Stimulated activated CD8-positive, alpha-beta memory T cell treated with anti-CD3 and anti-CD28 coated beads, Interleukin-7, amount 100 ng/mL, for 24 hours (primary cell): ENCODE results near the gene GET4.

ENCODE experiments used
- DNase-seq: peaks from one replicate; pipeline ENCODE4 v3.0.0-alpha.2; 2020; ENCODE audit warnings: low read depth

Gene GET4

DNA sequence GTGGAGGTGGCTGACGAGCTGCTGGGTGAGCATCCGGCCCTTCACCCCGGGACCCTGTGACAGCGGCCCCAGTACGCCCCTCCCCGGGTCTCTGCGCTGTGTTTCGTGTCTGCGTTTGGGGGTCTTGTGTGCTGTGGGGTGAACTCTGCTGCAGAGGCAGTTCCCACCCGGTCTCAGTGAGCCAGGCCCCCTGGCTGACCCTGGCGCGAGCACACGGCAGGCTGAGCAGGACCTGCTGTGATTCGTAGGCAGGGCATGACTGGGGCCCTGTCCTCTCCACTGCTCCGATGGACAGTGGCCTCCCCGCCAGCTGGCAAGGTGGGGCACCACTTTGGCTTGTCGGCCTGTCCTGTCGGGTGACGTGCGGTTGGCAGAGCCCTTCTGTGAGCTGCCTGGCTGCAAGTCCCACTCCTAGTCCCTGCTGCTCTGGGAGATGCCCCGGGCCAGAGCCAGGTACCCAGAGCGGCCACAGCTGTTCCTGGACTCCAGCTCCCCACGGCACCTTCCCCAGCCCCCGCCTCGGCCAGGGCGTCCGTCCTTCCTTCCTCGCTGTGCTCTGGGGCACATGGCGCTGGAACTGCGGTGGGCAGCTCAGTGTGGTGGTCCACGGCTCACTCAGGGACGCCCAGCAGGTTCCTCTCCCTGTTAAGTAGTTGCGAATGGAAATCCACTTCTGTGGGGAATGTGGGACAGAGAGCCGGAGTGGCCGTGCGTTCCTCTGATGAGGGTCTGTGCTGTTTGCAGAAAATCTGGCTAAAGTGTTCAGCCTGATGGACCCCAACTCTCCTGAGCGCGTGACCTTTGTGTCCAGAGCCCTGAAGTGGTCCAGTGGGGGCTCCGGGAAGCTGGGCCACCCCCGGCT lies 10.5 kb downstream of the GET4 start:
- DNase-seq: no peak

DNA sequence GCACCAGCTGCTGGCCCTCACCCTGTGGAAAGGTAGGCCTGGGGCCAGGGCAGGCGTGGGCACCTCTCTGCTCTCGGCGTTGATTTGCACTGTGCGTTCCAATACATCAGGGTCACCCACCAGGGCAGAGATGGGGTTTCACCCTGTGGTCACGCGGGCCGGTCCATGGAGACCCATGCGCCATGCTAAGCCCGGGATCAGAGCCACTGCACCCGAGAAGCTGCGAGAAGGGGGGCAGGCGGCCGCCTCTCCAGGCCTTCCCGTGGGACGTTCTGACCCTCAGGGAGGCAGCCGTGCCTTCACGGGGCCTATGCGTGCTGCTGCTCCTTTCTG lies 11.1 kb downstream of the GET4 start:
- no peak for DNase-seq

DNA sequence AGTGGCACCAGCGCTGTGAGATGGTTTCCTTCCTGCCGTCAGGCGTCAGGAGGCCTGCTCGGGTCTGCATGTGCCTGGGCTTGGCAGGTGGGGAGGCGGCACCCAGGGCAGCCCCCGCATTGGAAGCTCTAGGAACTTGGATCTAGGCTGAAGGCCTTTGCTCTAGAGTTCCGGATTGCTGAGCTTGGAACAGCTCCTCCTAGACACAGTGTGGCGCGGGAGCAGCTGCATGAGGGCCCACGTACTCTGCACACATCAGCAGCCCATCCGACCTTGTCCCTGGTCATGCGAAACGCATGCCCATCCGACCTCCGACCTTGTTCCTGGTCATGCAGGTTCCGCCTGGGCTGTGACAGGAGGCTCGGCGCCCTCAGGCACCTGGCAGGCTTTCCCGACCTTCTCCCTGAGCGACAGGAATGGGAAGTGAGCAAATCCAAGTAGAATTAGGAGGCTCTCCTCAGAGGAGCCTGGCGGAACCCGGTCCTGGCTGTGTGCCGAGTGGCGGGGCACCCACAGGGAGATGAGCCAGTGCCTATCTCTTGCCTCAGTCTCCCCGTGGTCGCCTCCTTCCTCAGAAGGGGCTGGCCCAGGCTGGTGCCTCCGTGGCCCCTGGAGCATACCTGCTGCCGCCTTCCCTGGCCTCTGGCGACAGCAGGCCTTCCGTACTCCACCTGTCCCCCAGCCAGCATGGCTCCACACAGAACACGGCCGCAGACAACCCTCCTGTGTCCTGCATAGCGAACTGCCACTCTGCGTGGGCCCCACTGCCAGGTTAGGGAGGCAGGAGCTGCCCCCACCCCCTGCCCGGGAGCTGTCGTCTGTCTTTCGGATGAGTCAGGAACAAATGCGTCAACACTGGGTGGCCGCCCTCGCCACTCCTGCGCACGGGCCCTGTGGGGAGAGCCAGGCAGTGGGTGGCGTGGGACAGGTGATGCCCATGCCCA lies 12.0 kb downstream of the GET4 start:
- no peak for DNase-seq

DNA sequence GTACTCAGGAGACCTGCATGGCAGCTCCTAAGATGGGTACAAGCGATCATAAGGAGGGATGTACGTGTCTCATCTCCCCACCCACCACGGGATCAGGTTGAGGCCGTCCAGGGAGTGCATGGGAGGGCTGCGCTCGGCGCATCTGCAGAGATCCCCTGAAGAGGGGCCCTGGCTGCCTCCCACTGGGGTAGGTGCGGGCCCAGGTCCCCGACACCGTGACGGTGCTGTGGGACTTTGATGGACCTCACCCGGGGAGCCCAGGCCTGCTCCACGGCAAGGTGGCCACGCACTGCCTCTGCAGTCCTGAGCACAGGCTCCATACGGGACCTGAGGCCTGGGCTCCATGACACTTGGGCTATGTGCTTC lies 12.7 kb downstream of the GET4 start:
- no peak for DNase-seq

DNA sequence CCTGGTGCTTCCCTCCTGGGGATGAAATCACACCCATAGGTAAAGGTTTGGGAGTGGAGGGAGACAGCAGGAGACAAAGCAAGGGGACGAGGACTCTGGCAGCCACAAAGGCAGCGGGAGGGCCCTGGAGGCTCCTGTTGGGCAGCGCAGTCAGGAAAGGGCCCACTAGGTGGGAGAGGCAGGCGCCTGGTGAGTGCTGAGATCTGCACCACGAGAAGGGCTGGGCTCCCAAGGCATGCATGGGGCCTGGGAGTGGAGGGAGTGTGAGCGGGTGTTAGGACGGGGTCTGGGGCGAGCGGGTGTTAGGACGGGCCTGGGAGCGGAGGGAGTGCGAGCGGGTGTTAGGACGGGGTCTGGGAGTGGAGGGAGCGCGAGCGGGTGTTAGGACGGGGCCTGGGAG lies 13.0 kb downstream of the GET4 start:
- DNase-seq: no peak

DNA sequence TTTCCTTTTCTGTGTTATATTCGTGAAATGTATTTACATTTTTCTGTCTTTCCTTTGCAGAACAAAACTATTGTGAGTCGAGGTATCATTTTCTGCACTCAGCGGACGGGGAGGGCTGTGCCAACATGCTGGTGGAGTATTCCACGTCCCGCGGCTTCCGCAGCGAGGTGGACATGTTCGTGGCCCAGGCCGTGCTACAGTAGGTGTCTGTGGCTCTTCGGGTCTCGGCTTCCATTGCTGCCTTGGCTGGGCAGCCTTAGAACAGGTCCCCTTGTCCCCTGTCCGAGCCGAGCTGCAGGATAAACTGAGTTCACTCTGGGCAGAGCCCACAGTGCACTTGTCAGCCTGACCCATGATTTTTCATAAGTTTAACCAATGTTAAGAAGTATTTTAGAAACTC lies 14.5 kb downstream of the GET4 start:
- no peak for DNase-seq

DNA sequence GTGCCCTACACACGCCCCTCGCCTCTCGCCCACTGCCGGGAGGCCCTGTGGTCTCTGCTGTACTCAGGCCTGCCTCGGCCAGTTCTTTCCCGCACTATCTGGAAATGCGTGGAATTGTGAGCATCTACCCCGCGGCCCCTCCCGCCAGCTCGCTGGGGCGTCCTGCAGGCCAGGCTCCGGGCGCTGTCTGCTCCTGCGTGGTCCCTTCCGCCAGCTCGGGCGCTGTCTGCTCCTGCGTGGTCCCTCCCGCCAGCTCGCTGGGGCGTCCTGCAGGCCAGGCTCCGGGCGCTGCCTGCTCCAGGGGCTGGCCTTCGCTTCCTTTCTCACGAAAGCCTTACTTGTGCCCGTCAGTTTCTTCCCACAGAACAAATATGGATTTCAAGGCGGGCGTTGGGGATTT lies 14.9 kb downstream of the GET4 start:
- no peak for DNase-seq

DNA sequence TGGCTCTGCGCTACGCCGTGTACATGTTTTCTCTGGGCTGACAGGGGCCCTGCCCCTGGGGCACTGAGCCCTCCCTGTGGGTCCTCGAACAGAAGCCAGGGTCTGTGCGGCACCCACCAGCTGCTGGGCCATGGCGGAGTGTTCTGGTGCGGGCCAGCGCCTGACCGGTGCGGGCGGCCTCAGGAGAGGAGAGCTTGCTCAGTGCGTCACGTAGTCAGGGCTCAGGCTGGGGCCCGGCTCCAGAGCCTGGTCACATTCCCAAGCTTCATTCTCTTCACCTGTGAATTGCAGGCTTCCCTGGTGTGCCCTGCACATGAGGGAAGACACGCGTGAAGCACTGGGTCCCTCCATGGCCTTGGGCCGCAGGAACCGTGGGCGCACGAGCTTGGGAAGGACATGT lies 15.5 kb downstream of the GET4 start:
- no peak for DNase-seq

DNA sequence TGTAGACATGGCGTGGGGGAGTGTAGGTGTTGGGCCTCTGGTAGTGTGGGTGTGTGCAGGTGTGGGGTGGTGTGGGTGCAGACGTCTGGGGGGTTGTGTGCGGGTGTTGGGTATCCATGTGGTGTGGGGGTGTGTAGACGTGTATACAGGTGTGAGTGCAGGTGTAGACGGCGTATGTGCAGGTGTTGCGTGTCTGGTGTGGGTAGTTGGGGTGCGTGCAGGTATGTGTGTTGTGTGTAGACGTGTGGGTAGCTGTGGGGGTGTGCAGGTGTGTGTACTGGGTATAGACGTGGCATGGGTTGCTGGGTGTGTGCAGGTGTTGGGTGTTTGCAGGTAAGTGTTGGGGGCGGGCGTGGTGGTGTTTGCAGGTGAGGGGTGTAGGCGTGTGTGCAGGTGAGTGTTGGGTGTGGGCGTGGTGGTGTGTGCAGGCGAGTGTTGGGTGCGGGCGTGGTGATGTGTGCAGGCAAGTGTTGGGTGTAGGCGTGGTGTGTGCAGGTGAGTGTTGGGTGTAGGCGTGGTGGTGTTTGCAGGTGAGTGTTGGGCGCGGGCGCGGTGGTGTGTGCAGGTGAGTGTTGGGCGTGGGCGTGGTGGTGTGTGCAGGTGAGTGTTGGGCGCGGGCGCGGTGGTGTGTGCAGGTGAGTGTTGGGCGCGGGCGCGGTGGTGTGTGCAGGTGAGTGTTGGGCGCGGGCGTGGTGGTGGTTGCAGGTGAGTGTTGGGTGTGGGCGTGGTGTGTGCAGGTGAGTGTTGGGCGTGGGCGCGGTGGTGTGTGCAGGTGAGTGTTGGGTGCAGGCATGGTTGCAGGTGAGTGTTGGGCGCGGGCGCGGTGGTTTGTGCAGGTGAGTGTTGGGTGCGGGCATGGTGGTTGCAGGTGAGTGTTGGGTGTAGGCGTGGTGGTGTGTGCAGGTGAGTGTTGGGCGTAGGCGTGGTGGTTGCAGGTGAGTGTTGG lies 16.6 kb downstream of the GET4 start:
- no peak for DNase-seq

DNA sequence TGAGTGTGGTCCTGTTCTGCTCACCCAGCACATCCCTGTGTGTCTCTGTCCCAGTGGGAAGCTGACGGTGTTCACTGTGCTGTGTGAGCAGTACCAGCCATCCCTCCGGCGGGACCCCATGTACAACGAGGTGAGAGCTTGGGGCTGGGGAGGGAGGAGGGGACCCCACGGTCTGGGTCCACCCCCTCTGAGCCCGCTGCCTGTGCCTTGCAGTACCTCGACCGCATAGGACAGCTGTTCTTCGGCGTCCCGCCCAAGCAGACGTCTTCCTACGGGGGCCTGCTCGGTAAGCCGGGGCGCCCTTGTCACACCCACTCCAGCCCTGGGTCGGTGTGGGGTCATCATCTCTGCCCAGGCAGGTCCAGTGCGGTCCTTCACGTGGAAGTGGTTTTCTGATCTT lies 17.3 kb downstream of the GET4 start:
- no peak for DNase-seq

DNA sequence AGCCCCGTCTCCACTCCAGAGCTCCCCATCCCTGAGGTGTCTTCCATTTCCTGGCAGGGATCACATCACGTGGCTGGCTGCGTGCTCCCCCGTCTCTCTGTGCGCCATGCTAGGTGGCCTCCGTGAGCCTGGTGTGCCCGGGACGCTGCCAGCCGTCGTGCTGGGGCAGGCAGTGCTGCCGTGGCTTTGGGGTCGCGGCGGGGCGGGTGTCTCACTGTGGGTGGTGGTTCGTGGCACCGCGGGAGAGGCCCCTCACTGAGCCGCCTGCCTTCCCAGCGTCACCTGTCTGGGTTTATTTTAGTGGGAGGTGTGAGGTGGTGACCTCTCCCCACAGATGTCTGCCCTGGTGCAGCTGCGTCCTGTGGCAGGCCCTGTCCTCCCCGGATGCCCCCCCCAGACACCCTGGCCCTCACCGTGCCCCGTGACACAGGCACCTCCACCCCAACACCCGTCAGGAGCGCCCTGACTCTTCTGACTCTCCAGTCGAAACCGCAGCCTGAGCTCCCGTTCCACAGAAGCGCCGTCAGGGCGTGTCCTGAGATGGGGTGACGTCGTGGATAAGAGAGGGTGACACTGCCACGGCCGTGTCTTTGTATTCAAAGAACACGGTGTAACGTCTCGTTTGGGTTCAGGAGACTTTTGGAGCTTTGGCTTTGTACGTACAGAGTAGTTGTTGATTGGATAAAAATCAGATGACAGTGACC lies 18.0 kb downstream of the GET4 start:
- DNase-seq: no peak

DNA sequence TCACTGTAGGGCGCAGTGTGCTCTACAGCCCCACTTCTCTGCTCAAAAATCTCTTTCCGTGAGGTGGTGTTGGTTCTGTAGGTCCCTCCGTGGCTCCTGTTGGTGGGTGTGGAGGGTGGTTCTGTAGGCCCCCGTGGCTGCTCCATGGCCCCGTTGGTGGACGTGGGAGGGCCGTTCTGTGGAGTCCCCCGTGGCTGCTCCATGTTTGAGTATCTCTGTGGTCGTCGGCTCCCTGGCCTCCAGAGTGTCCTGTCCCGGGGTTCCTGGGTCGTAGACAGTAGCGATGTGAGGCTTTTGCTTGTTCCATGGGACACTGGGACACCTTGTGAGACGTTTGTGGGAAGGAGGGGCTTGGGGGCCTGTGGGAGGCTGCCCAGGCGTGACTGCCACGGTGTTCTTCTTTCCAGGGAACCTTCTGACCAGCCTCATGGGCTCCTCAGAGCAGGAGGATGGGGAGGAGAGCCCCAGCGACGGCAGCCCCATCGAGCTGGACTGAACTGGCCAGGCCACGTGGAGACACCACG lies 18.6 kb downstream of the GET4 start:
- no peak for DNase-seq

DNA sequence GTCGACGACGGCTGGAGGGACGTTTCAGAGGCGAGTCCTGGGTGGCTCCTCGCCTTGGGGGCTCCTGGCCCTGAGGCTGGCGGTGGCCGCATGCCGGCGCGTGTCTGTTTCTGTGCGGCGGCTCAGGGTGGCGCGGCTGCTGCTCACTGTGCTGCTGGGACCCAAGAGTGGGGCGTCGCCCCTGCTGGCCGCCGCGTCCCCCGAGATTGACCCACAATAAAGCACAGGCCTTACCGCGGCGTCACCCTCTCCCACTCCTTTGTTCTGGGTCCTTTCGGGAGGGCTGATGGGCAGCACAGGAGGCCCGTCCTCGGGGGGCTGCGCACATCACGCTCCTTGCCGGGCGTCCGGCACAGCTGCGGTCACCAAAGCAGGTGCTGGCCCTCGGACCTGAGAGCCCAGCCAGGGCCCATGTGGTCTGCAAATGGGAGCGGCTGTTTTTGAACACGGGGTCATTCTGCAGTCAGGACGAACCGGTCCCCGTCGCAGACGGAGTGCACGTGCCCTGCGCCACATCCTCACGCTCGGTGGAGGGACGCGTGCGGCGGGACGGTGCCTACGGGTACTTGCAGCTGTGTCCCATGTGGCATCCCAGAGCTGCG lies 19.2 kb downstream of the GET4 start:
- DNase-seq: no peak

DNA sequence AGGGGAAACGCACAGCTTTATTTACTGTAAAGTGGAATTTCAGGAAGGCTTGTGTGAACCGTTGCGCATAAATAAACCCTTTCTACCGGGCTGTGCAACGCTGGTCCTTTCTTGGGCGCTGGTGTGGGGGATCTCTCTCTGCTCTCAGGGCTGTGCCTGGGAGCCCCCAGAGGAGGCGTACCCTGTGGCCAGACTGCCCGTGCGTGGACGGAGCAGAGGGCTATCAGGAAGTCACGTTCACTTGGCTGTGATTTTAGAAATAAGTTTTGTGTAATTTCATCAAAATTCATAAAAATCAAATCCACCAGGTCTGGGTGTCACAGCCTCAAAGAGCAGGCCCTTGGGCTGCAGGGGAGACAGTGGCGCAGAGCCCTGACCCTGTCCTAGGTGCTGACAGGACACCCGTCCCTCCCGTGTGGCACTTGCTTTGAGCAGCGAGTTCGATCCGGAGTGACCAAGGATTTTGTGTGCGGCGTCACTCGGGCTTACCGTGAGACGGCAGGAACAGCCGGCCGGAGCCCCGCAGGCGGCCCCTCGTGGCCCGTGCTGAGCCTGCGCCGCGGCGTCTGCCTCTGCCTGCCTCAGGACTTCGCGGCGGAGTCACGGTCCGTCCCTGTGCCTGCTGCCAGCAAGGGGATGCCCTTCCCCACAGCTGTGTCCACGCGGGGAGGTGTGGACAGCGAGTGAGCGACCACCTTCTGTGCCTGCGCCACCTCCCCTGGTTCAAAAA lies 20.2 kb downstream of the GET4 start:
- DNase-seq: no peak

DNA sequence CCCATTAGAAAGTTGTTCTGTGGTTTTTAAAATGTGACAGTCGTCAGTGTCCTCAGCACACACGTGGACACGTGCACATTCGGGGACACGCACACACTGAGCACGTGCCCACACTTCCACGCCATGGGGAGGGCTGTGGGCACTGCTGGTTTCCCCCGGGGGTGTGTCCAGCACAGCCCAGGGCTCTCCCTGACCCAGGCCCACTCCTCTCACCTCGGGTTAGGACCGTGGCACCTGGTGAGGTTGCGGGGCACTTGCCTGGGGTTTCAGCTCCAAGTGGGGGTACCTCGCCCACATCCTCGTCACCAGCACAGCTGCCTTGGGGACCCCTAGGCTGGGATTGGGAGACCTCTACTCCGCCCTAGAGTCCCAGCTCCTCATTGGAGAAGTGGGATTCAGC lies 20.7 kb downstream of the GET4 start:
- no peak for DNase-seq

DNA sequence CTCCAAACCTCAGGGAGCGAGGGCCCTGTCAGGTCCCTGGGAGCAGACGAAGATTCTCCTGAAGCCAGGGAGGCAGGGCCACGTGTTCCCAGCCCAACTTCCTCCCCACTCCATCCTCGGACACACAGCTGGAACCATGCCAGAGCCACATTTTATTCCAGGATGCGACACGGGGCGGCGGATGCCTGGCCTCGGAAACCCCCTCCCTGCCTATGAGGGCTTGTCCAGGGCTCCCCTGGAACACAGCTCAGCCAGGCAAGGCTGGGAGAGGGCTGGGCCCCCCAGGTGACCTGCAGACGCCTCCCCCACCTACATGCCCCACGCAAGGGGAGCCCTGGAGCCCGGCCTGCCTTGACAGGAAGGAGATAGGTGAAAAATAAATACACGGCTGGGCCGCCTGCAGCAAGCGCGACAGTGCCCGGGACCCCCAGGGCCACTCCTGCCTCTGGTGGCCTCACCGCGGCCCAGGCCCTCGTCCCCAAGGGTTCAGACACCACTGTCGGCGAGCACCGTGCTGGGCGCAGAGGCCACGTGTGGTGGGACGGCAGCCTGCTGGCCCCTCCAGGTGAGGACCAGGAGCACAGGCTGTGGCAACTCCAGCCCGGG lies 21.5 kb downstream of the GET4 start:
- no peak for DNase-seq

DNA sequence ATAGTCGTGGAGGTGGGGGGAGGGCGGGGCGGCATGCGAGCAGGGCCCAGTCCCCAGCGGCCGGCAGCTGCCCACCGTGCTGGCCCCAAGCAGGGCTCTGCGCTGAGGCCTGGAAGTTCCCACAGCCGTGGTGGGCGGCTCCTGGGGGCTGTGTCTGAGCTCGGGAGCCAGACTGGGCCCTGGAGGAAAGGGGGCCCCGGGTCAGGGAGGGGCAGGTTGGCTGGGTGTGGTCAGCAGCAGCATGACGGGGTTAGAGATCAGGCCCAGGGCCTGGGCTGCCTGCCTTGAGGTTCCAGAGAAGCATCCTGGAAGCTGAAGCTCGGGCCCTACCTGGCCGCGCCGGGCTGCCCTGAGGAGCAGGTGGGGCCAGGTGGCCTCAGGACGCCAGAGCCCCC lies 22.1 kb downstream of the GET4 start:
- DNase-seq: no peak

DNA sequence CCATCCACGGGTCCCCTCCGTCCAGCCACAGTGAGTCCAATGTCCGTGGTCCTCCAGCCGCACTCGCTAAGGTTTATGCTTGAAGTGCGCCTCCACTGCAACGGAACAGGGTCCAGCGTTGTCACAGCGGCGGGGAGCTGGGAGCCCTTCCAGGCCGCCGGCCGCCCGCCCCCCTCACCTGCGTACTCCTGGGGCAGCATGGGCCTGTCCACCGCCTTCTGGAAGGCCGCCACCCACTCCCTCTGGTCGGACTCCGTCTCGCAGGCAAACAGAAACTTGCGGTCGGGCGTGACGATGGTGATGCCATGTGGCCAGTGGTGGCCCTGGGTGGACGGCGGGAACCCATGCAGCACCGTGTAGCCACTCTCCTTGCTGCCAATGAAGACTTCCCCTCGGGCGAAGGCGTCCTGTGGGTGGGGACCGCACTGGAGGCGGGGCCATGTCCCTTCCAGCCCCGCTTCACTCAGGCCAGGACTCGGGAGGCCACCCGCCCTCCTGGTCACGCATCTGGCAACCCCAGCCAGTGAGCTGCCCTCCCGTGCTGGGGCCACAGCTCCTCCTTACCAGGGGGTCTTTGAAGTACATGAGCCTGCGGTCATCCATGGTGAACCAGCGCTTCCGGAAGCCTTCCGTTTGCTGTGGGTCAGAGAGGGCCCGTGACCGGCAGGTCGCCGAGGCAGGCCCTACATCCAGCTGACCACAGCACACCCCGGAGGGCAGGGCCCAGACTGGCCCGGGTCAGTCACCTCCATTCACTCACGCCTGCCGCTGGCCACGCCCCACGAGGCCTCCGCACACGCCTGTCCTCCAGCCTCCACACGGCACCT lies 22.7 kb downstream of the GET4 start:
- no peak for DNase-seq

DNA sequence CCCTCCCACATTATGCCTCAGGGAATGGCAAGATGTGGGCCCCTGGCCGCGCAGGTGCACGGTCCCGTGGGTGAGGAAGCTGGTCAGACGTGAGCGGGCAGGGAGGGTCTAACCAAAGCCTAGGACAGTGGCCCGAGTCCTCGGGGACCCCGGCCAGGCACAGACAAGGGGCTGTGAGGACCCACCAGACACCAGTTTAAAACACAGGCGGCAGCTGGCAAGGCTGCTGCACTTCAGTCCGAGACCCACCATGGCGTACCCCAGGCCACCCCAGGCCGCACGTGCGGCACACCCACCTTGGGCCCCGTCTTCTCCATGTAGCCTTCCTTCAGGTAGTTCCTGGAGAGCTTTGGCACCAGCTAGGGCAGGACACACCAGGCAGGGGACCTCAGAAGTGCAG lies 23.5 kb downstream of the GET4 start:
- DNase-seq: no peak
